HG03139 (cell line): ENCODE measurements around the gene SERPINB6.
"Not testable (repeated sequence)": the region's sequence is repeated elsewhere in the genome, so short reads cannot be mapped to it uniquely, and the experiment has no call there.

Experiments used
- ATAC-seq: cut with Tn5 transposase; IDR thresholded peaks from one replicate; pipeline ENCODE4 v1.9.1; 2021; ENCODE audit not compliant: unreplicated experiment

The SERPINB6 gene

GRCh38 chr6:2917065-2917464 lies 54.3 kb downstream of the SERPINB6 start:
- no peak for ATAC-seq

DNA sequence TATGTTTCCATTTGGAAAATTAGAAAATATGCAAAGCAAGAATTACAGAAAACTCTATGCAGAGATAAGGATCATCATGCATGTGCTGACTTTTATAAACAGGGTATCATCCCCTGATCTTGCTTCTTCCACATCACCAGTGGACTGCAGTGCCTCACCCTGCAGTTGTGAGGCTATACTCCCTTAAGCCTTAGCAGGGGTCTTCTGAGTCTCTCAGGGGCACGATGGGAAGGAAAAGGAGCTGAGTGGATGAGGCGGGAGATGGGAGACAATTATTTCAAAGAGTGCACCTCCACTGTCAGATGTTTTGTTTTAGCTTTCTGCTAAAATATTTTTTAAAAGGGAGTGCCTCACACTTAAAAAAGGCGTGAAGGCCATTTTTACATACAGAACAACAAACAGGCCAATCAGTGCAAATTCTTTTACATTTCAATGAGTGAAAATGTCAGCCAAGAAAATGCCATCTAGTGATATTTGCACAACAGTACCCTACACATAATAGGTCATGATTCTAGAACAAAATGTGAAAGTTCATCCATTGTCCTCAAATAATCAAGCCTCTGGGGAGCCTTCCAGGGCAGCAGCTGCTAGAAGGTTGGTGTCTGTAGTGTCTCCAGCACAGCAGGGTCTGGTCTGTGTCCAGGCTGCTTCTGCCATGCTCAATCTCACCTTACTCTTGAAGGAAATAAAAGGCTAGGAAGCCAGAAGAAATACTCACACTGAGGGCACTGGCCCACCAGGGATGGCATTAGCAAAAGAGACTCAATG lies 55.0 kb downstream of the SERPINB6 start:
- no peak for ATAC-seq

- ATAC-seq, result no peak
These were observed 56.2 kb downstream of the SERPINB6 start for GRCh38 chr6:2915150-2915549.

- ATAC-seq, result no peak
These were observed 57.1 kb downstream of the SERPINB6 start for GRCh38 chr6:2914318-2914660.

DNA sequence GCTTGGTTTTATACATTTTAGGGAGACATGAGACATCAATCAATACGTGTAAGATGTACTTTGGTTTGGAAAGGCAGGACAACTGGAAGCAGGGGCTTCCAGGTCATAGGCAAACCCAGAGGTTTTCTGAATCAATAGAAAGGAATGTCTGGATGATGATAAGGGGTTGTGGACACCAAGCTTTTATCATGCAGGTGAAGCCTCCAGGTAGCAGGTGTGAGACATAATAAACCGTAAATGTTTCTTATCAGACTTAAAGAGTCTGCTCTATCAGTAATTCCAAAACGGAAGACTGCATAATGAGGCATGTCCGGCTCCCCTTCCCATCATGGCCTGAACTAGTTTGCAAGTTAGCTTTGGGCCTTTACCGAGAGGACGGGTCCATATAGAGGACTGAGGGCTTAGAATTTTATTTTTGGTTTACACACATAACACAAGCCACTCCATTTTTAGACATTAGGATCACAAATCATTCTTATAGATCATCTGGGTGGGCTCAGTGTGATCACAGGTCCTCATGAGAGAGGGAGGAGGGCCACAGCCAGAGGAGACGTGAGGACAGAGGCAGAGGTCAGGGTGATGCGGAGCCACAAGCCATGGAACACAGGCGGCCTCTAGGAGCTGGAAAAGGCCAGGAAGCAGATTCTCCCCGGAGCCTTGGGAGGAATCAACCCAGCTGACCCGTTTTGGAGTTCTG lies 57.6 kb downstream of the SERPINB6 start:
- no peak for ATAC-seq

DNA sequence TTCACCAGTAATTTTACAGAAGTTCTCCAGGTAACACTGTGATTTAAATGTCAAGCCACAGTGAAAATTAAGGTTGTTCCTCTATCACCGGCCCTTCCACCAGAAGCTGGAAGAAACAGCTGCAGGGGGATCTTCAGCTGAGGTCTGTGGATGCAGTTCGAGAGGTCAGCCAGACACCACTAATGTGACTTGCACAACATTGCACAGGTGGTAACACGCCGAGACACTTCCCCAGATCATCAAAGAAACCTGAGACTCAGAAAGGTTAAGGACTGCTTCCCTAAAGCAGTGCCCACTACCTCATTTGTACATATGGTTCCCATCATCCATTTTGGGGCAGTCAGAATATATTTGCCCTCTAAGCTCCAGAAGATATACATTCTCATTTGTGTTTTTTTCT lies 60.2 kb downstream of the SERPINB6 start:
- ATAC-seq, result peak; percentile 74

DNA sequence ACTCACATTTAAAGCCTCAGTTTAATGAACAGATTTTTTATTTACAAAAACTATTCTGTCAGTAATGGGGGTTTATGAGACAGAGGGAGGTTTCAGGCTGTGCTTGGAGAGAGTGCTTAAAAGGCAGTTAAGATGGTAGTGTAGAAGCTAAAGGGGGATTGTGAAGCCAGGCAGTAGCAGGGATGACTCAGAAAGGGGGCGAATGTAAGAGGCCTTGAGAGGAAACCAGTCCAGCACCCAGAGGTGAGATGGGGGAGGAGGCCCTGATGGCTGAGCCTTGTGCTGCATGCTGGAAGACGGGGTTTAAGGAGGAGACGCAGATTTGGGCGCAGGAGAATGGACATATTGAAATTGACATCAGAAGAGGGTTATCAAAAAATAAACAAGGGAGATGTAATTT lies 61.6 kb downstream of the SERPINB6 start:
- no peak for ATAC-seq

- ATAC-seq, result not testable (repeated sequence)
These were observed 62.2 kb downstream of the SERPINB6 start for GRCh38 chr6:2909051-2909606.

DNA sequence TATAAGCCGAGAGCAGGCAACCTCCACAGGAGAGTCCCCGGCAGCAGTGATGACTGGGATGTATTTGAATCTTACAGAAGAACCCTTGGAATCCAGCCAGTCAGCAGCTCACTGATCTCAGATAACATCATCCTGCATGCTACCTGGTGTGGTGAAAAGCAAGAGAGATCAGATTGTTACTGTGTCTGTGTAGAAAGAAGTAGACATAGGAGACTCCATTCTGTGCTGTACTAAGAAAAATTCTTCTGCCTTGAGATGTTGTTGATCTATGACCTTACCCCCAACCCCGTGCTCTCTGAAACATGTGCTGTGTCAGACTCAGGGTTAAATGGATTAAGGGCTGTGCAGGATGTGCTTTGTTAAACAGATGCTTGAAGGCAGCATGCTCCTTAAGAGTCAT lies 62.9 kb downstream of the SERPINB6 start:
- ATAC-seq, result not testable (repeated sequence)

DNA sequence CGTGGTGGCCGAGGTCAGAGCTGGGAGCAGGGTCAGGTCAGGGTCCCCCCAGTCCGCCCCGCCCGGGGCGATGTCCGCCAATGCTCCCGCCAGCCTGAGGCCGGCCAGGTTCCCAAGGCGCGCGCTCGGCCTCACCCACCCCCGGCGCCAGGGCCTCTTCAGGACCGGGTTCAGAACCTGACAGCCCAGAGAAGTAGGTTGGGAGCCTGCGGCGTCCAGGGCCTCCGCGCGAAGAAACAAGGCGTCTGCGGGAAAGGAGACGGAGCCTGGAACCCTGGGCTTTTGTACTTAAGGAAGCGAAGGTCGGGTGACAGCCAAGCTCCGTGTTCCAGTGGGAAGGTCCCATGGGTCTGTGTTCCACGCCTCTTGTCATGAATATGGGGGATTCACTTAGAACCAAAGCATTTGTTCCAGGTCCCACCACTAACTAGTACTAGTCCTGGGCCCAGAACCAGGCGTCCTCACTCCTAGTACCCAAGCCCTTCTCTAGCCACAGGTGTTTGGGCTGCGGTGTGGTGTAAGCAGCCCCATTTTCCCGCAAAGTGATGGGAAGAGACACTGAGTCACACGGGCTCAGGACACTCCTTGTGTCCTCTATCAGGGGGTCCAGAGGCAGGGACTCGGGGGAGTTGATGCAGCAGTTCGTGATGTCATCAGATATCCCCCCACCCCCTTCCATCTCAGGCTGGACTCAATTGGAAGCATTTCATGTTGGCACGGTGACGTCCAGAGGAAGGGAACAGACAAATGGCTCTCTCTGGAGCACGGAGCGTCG lies 67.8 kb downstream of the SERPINB6 start:
- ATAC-seq, result not testable (repeated sequence)

DNA sequence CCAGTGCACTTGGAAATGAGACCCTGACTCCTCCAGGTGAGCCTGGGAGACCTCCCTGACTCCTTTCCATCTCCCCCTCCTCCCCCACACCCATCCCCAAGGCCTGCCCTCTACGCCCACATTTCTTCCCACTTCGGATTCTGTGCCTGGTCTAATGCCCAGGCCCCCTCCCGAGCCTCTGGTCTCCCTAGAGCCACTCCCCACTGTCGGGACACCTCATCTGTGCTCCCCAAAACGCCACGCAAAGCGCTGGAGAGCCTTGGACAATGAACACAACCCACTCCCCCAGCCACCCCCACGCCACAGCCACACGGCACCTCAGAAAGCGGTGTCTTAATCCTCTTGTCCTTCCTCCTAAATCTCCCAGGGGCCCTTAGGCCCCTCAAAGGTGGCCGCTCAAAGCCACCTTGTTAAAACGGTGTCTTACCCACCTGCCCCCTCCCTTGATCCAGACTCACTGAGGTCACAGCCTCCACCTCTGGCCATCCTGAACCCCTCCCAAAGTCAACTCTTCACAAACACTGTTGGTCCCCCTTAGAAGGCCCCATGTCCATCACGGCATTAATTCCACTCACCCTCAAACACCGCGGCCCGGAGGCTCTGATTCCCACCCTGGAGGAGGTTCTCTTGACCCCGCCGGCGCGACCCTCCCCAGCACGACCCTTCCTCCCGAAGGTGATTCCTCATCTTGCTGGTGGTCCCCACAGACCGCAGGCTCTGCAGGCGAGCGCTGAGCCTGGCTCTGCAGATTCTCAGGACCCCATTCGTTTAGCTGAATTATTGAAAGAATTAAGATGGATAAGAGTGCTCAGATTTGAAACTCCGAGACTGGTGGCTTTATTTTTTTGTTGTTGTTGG lies 69.5 kb downstream of the SERPINB6 start:
- not testable (repeated sequence) for ATAC-seq

GRCh38 chr6:2900821-2901644 lies 70.3 kb downstream of the SERPINB6 start:
- no peak for ATAC-seq

- ATAC-seq, result no peak
These were observed 71.1 kb downstream of the SERPINB6 start for GRCh38 chr6:2900221-2900807.

DNA sequence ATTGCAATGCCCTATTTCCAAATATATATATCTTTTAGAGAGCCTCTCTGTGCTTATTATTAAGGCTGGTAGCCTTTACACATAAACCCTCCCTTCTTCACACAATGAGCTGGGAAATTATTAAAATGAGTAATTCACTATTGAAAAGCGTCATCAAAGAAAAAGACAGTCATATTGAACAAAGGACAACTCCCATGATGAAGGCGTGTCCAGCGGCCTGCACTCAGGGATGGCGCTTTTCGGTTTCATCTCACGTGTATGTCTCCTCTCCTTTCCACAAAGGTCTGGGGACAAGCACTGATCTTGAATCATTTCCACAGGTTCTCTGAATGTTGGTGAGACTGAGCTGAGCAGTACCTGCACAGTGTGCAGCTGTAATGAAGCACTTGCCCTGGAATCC lies 71.8 kb downstream of the SERPINB6 start:
- ATAC-seq, result no peak
